HG03342 (cell line): ENCODE results near the gene IDNK.
A peak's percentile ranks its signal among the peaks of the same experiment; 100 is the strongest.
"Not testable (repeated sequence)": the region's sequence is repeated elsewhere in the genome, so short reads cannot be mapped to it uniquely, and the experiment has no call there.

Source experiments
- ATAC-seq: cut with Tn5 transposase; IDR thresholded peaks from one replicate; pipeline ENCODE4 v1.9.1; 2021; ENCODE audit warnings: mild to moderate bottlenecking, moderate library complexity; ENCODE audit not compliant: unreplicated experiment

Gene IDNK

DNA sequence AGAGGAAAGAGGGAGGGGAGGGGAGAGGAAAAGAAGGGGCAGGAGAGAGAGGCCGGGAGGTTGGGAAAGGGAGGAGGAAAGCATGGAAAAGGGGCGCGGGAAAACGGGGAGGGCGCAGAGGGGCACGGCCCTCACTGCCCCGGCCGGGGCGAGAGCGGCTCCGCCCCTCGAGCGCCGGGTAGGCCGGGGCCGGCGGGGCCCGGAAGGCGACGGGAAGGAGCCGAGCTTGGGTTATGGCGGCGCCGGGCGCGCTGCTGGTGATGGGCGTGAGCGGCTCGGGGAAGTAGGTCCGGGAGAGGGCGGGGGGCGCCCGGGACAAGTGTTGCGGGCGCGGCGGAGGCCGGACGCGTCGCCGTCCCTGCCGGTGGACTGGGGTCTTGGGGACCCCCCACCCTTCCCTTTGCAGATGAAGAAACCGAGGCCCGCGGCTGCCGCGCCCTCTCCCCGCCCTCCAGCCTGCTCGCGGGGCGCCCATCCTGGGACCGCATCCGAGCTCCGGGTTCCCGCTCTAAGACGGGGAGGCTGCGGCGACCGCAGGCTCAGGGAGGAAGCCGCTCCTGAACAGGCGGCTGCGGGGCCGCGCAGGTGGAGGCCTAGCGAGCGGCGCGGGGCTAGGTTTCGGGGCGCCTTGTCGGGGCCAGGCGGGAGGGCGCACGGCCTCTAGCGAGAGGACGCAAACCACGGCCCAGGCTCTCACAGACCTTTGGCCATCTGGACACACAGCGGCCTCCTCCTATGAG is at the start of gene IDNK:
Gene IDNK (plus strand): TSS at position 205 of the 740 bp plus-strand sequence. CDS start 29 bp downstream, at position 234.
- ATAC-seq: peak; percentile 80

DNA sequence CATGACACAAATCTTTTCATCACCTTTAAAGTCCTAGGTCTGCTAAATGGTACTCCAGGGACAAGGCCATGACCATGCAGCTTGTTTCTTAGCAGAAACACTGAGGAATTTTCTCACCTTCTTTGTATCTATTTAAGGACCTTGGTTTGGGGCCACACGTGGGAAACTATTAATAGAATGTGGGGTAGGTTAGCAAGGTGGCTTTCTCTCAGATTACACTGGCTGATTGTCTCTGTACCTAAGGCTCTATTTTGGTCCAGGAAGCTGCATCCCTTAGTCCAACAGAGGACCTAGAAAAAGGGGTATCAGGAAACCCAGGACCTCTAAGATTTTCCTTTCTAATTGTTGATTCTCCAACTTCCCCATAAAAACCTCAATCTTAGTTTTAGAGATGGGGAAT is 48.5 kb upstream of the IDNK start:
- no peak for ATAC-seq

DNA sequence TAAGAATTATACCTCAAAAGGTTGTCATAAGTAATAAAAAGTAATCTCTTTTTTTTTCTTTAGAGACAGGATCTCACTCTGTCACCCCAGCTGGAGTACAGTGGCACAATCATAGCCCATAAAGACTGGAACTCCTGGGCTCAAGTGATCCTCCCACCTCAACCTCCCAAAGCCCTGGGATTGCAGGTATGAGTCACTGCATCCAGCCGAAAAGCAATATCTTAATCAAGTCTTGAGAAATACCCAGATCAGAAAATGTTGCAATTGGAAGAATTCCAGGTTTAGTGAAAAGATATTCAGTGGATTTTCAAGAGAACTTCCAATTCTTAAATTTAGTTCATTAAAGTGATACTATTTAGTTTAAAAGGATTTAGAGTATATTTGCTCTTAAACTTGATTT is 40.9 kb upstream of the IDNK start:
- ATAC-seq: no peak

DNA sequence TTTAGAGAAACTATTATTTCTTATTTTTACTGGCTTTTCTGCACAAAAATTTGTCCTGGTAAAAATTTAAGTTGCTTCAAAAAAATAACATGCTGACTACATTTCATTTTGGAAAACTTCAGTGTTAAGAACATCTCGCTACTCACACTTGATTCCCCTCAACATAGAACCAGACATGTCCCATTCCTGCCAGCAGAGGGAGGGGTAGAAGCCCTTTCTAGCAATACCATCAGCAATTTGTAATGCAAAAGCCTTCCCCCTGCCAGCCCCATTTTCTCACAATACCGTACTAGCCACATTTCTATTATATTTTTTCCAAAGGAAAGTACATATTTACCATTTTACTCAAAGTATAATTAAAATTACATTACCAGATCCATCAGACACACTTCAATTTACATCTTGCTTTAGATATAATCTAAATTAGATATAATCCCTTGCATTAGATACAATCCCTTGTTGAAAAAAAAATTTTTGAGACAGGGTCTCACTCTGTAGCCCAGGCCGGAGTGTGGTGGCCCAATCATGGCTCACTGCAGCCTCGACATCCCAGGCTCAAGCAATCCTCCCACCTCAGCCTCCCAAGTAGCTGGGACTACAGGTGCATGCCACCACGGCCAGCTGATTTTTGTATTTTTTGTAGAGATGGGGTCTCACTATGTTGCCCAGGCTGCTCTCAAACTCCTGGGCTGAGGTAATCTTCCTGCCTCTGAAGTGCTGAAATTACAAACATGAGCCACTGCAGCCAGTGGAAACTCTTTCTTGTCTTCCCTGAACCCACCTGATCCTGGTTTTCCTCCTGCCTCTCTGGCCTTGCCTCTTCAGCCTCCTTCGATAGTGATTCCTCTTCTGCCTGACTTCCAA is 39.6 kb upstream of the IDNK start:
- peak; percentile 74 for ATAC-seq

DNA sequence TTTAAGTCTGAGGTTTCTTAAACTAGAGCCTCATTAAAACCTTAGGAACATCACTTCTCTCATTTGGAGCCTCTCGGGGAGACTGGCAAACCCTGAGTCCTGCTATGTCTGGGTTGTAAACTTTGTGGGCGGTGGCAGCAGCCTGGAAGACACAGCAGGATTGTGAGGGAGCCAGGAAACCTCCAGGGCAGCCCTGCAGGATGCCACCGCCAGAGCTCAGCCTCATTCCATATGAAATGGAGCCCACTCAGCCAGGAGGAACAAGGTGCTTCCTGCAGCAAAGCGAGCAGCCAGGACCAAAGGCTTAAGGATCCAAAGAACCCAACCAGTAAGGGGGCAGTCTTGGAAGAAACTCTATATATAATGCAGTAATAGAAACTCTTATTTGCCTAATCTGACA is 37.9 kb upstream of the IDNK start:
- no peak for ATAC-seq

DNA sequence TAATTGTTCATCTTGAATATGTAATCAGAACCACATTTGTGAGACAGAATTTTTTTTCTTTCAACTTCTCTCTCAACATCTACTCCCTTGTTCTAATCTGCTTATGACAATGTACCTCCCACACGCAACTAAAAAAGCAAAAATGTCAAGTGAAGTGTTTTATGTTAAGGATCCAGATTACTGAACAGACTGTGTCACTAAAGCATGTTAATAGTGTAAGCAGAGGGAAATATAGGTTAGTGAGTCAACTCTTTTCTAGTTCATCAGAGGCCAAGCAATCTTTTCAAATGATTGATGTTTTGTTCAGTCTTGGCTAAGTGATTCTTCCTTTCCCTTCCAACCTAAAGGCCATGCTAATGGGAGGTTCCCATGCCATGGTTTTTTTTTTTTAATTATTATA is 34.7 kb upstream of the IDNK start:
- ATAC-seq: no peak

DNA sequence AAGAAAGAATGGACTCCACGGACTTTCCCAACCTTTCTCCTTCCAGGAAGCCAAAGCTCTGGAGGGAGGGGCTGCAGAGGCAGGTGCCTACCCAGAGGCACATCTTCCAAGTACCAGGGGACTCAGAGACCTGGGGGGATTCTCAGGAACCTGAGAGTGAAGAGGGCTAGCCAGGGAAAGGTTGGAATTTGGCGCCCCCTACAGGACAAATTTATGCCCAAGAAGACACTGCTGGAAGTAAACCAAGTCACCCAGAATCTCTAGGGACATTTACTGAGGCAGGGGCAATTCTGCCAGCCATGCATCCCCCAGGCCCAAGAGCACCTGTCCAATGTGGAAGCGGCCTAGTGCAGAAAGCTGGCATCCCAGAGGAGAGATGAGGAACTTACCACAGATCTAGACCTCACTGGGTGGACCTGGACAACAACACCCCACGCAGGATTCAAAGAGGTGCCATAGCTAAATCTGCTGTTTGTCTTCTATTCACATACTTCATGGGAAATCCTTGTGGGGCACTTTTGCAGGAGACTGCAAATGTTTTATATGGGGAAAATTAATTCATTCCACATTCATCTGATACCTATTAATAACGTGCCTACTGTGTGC is 25.9 kb upstream of the IDNK start:
- ATAC-seq: peak; percentile 59

DNA sequence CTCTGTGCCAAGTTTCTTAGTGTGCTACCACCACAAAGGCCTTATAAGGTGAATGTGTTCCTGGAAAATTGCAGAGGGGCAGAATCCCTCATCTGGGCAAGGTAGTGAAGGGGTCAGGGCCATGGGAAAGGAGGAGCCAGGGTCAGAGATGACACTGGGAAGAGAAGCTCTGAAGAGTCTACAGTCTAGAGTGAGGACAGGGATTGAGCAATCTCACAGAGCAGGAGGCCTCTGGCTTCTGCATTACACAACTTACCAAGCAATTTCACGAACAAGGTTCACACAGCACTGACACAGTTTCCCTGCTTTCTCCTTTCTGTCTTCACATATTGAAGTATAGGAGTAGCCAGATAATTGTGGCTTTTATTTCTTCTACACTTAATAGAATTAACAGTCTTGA is 24.5 kb upstream of the IDNK start:
- no peak for ATAC-seq

DNA sequence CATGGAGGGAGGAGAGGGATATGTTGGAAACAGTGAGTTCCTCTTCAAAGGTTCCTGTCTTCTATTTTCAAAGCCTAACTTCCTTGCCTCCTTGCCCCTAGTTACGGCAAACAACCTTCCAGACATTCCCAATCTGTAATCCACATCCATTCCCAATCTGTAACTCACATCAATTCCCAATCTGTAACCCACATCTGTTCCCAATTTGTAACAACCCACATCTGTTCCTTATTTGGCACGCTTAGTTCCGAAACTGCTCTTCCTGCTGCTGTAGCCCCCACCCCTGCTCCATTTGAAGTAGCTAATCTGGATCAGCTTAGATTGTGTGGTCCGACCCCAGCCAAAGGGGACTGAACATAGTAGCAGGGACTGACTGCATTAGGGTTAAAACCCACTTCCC is 23.9 kb upstream of the IDNK start:
- no peak for ATAC-seq

DNA sequence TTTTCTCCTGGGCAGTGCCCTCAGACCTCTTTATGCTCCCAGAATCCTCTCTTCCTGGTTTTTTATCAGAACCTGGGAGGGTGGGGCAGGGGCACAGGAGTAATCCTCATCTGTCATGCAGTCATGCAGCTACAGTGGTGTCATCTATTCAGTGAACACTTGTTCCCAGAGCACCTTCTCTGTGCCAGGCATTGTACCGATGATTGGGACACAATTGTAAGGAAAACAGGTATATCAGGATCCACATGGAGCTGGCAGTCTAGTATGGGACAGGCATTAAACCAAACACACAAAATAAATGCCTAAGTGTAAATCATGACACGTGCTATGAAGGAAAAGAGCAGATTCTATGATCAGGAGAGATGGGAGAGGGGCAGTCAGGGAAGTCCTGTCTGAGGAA is 21.5 kb upstream of the IDNK start:
- ATAC-seq: no peak

DNA sequence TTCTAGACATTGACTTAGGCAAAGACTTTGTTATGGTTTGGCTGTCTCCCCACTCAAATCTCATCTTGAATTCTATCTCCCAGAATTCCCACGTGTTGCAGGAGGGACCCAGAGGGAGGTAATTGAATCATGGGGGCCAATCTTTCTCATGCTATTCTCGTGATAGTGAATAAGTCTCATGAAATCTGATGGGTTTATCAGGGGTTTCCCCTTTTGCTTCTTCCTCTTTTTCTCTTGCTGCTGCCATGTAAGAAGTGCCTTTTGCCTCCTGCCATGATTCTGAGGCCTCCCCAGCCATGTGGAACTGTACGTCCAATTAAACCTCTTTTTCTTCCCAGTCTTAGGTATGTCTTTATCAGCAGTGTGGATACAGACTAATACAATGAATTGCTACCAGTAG is 15.3 kb upstream of the IDNK start:
- not testable (repeated sequence) for ATAC-seq

DNA sequence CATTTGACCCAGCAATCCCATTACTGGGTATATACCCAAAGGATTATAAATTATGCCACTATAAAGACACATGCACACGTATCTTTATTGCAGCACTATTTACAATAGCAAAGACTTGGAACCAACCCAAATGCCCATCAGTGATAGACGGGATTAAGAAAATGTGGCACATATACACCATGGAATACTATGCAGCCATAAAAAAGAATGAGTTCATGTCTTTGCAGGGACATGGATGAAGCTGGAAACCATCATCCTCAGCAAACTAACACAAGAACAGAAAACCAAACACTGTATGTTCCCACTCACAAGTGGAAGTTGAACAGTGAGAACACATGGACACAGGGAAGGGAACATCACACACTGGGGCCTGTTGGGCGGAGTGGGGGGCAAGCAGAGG is 9.6 kb upstream of the IDNK start:
- ATAC-seq: not testable (repeated sequence)

DNA sequence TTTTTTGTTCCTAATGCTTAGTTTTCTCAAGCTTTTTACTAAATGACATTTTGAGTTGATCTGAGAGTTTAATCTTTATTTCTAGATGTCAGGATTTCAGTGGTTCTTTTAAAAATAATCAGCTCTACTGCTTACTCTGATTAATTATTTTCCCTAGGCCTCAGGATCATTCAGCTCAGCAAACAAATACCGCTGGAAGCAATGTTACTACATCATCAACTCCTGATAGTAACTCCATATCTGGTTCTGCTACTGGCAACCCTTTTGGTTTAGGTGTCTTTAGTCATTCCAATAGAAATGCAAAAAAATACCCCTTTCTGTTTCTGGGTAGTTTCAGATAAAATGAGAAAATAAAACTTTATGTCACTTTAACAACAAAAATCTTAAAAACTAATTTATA is 5.6 kb upstream of the IDNK start:
- no peak for ATAC-seq

DNA sequence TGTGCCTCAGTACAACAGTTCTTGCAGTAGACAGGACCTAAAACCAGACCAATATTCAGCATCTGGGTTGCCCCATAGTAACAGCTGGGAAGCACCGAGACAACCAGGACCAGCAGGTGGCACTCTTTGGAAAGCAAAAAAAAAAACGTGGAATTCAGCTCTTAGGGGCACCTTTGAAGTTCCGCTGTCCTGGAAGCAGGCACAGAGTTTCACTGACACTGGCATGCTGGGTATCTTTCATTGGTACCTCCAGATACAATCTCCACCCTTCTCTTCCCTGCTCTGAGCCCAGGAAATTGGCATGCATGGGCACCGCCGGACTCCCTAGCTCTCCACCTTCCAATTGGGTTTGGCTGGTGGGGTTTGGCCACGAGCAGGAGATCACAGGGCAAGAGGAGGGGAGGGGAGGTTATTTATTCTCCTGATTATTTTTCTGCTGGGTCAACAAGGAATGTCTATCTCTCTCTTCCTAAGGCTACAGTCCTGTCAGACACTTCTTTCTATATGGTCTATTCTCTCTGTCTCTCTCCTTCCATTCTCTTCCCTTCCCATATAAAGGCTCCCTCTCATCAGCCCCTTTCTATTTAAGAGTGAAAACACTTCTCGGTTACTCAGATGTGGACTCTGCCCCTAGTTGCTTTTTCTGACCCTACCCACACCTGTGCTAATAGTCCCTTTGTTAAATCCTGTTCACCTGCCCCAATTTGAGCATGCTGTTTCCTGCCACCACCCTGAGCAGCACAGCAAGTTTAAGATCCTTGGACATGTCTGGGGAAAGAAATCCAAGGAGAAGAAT is 1.9 kb upstream of the IDNK start:
- ATAC-seq: no peak

DNA sequence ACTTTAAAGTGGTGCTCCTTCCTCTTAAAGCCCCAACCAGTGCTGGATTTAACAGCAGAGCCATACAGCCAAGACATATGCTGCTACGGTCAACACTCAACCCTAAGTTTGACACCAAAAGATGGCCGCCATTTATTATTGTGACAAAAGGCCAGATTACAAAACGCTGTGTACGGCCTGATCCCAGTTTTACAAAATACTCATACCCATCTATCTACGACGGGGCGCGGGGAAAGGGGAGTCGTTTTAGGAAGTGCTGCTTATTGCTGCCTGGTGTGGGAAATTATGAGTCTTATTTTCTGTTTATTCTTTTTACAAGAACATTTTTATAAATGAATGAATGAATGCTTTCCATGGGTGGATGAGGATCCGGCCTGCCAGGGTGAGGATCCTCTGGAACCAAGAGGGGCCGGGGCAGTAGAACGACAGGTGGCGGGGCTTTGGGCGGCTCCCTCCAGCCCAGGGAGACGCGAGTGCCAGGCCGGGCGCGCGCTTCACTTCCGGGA is 457 bp upstream of the IDNK start:
- peak; percentile 46 for ATAC-seq

DNA sequence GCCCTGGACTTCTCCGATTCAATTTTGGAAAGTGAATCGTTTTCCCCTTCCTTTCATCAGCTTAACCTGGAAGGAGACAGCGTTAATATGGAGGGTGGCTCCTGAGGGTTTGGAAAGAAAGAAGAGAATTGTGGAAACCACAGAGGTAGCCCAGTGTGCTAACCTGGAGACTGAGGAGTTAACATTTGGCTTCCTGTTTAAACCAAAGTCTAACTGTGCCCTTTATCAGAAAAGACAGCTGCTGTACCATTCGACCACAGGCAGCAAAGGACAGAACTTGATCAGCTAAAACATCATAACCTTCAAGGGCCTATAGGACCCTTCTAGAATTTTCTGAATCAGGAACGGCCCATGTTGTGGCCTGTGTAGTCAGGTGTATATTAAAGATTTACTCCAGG is 735 bp downstream of the IDNK start:
- peak; percentile 21 for ATAC-seq

DNA sequence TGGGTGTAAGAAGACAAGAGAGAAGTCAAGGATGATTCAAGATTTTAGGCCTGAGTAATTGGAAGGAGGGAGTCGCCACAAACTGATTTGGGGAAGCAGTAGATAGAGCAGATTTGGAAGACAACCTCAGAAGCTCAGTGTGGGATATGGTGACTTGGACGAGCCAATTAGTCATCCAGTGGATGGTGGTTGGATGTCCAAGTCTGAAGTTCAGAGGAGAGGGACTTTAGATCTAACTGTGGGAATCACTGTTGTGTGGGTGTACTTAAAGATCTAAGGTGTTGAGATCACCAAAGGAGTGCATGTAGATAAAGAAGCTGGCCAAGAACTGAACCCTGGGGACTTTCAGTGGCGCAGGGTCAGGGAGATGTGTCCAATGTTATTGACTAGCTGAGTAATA is 2.2 kb downstream of the IDNK start:
- ATAC-seq: no peak

DNA sequence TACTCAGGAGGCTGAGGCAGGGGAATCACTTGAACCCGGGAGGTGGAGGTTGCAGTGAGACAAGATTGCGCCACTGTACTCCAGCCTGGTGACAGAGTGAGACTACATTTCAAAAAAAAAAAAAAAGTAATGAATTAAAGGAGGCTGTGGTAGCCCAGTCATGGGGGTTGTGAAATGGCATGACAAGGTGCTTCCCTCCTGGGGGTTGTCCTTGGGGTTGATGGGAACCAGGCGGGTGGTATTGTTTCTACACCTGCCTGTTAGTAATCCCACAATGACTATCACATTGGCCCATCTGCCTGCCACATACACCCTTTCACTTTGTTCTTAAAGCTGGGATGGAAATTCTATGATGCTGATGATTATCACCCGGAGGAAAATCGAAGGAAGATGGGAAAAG is 5.6 kb downstream of the IDNK start:
- no peak for ATAC-seq

DNA sequence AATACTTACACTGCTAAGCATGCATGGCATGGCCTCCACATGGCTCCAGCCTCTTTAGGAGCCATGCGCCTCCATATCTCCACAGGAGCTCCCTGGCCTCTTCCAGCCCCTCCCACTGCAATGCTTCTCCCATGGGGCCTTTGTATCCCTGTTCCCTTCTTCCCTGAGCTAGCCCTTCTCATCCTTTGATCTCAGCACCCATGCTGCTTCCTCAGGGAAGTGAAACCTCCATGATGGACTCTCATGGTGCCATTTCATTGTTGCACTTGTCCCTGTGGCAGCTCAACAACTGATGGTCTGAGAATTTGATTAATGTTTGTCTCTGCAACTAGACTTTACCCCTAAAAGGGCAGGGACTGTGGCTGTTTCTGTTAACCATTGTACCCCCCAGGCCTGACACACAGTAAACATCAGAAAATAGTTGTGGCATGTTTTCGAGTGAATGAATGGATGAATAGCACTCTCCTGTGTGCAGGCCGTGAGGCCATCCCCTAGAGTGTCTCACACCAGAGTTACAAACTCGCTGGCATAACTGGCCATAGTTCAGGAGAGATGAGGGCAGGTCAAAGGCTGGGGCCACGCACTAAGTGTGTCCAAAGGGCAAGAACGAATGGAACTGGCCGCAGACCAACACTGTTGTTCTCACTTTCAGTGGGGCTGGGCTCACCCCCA is 6.6 kb downstream of the IDNK start:
- no peak for ATAC-seq

DNA sequence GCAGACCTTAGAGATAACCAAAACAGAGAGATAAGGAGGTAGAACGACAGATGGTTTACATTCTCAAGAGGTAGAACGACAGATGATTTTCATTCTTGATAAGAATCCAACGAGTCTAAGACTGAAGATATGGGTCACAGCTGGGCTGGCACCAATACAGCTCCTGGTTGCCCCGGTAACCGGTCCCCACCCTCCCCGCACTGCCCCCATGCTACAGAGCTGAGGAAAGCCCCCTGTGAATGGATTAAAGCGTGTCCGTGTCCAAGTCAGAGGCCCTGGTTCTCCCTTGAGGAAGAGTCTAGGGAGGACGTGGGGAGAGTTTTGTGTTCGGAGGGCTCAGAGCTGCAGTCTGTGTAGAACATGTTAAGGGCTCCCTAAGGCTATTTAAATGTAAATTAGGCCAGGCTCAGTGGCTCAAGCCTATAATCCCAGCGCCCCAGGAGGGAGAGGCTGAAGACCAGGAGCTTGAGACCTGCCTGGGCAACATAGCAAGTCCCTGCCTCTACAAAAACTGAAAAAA is 8.1 kb downstream of the IDNK start:
- no peak for ATAC-seq
